GM19452 (cell line): Measurements from ENCODE around the gene IL32.

Source experiments
- ATAC-seq: cut with Tn5 transposase; IDR thresholded peaks from one replicate; pipeline ENCODE4 v1.9.1; 2021; ENCODE audit not compliant: unreplicated experiment

IL32 gene

DNA sequence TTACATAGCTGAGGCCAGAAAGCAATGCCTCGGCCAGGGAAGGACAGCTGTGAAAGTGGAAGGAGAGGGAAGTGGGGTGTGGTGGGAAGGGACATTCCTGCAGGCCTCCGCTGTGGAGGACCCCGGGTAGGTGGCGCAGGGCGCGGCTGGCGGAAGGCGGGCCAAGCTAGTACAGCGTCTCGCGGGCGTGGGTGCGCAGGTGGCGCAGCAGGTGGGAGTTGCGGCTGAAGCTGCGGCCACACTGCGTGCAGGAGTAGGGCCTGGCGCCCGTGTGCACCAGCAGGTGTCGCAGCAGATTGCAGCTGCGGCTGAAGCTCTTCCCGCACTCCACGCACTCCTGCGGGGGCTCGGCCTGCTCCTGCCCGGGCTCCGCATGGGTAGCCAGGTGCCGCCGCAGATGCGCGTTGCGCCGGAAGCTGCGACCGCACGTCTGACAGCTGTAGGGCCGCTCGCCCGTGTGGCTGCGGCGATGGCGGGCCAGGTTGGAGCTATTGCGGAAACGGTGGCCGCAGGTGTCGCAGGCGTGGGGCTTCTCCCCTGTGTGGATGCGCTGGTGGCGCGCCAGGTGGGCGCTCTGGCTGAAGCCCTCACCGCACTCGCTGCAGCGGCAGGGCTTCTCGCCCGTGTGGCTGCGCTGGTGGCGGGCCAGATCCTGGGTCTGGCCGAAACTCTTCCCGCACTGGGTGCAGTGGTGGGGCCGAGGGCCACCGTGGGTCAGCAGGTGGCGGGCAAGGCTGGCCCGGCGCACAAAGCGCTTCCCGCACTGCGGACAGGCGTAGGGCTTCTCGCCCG lies 23.7 kb downstream of the IL32 start:
- ATAC-seq = no peak

DNA sequence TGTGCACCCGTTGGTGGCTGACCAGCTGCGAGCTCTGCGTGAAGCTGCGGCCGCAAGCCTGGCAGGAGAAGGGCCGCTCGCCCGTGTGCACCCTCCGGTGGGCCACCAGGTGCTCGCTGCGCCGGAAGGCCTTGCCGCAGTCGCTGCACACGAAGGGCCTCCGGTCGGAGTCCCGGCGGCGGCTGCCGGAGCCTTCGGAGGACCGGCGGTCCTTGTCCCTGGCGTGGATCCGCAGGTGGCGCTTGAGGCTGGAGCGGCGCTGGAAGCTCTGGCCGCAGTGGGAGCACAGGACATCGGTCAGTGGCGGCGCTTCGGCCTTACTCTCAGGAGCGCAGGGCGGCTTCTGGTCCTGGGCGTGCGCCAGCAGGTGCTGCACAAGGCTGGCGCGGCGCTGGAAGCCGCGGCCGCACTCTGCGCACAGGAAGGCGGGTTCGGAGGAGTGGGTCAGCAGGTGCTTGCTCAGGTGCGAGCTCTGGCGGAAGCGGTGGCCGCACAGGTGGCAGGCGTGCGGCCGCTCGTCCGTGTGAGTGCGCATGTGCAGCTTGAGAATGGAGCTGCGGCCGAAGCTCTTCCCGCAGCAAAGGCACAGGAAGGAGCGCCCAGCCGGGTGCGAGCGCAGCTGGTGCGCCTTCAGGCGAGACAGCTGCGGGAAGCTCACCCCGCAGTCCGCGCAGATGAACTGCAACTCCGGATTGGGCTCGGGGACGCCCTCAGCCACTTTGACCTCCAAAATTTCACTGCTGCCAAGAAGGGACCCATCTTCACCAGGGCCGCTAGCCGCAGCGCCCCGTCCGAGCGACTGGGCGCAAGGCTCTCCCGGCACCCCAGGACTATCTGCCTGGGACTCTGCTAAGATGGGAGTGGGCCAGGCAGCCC lies 24.5 kb downstream of the IL32 start:
- no peak for ATAC-seq

DNA sequence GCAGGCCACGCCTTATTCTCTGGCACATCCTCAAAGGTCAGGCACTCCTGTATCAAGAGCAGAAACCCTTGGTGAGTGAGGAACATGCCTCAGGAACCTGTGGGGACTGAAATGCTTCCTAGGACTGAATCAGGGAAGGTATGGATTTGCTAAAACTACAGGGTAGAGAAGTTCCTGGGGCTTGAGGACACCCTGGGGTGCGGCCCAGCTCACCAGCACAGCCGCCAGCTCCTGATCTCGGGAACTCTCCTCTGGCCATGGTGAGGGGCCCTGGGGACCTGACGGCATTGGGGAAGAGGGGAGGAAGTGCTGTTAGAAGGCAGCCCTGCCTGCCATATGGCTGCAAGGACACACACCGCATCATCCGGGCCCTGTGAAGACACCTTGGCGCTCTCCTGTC lies 26.1 kb downstream of the IL32 start:
- no peak for ATAC-seq

DNA sequence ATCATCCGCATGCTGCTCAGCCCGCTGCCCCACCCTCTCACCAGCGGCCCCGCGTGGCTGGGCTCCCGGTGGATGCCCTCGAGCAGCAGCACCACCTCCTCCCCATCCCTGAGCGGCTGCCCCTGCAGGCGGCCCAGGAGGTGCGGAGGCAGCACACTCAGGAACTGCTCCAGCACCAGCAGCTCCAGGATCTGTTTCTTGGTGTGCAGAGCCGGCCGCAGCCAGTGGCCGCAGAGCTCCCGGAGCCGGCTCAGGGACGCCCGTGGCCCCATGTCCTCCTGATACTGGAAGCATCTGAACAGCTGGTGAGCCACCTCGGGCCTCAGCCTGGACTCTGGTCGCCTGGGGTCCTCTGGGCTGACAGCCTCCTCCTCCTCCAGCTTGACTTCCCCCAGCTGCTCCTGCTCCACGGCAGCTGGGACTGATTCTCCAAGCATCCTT lies 27.1 kb downstream of the IL32 start:
- ATAC-seq = no peak

DNA sequence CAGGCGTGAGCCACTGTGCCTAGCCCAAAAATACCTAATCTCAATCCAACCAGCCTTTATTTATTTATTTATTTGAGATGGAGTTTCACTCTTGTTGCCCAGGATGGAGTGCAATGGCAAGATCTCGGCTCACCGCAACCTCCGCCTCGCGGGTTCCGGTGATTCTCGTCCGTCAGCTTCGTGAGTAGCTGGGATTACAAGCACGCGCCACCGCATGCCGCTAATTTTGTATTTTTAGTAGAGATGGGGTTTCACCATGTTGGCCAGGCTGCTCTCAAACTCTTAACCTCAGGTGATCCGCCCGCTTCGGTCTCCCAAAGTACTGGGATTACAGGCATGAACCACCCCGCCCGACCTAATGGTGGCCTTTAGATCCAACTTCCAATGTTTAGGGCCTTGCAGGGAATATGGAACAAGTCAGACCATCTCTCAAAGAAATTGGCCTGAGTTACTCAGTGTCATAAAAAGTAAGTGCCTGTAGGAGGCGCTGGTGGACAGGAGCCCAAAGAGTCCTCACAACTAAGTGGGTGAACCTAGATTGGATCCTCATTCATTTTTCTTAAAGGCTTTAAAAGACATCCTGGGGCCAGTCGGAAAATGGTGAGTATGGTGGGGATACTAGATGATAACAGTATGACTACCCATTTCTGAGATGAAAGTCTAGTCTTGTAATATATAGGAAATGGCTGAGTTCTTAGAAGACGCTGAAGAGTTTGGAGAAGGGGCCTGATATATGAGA lies 29.0 kb downstream of the IL32 start:
- ATAC-seq = no peak

DNA sequence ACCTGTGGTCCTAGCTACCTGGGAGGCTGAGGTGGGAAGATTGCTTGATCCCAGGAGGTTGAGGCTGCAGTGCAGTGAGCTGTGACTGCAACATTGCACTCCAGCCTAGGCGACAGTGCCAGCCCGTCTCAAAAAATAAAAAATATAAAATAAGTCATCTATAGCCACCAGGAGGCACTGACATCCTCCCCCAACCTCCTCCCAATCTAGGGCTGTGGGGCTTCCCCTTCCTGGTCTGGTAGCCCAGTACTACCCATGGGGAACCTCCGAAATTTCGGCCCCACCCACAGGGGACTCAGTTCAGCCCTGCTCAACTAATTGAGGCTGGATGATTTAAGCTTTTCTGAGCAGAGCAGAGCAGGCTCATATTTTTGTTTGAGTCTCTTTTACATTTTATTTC lies 30.4 kb downstream of the IL32 start:
- ATAC-seq = peak; percentile 69

DNA sequence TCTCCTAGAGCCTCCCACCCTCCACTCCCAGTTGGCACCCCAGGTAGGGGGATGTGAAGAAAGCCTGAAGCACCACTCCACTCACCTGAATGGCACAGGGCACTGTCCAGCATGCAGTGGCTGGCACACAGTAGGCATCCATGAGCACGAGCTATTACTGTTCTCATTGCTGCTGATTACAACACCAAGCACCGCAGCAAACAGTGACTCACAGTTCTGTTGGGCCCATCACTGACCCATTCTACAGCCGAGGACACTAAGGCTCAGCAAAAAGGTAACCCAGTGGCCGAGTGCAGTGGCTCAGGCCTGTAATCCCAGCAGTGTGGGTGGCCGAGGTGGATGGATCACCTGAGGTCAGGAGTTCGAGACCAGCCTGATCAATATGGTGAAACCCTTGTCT lies 30.9 kb downstream of the IL32 start:
- no peak for ATAC-seq

DNA sequence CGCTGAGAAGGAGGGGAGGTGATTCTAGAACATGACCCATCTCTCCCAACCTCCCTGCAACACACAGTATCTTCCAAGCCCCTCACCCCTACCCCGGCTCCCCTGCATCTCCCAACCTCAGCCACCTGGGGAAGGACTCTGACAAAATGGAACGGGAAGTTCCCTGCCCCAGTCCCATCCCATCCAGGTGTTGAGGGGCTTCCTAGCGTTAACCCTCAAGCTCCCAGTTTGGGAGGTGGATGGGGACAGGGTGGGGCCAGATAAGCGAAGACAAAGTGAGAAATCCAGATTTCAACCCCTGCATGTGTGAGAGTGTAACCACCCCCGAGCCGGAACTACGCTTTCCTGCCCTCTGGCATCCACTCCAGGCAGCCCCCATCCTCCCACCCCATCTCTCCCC lies 31.8 kb downstream of the IL32 start:
- ATAC-seq = no peak

DNA sequence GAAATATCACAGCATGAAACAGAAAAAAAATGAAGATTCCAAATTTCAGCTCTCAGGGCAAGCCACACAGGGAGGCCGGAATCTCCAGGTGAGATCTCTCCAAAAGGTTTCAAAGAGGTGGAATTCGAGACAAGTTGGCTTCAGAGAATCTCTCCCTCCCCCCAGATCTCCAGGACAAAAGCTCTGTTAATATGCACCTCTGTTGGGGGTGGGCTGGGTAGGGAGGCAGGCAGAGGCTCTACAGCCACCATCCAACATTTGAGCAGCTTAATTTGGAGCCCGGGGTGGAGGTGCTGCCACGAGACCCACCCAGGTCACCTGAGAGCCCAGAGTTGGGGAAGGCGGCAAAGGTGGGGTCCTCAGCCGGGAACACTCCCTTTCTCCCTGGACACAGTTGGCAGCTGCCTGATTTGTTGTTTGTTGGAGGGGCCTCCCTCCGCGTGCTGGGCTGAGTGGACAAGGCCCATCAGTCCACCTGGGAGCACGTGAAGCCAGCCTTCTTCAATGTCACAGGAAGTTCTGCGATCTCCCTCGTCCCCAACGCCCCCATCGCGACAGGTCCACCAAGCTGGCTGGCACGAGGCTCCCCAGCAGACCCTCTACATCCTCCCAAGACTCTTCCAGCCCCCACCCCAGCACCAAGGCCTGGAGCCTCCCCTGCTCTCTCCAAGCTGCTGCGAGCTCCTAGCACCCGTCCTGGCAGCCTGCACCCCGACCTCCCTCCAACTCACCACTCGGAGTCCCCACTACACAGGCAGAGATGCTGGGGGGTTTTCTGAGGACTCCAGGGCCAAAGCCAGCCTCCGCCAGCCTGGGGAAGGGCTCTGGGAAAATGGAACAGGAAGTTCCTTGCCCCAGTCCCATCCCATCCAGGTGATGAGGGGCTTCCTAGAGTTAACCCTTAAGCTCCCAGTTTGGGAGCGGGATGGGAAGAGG lies 33.3 kb downstream of the IL32 start, which contains the start of gene ZSCAN10:
ZSCAN10 (minus strand) TSS at position 836 of the 936 bp plus-strand sequence. CDS start 6,357 bp downstream, outside the sequence.
- no peak for ATAC-seq

DNA sequence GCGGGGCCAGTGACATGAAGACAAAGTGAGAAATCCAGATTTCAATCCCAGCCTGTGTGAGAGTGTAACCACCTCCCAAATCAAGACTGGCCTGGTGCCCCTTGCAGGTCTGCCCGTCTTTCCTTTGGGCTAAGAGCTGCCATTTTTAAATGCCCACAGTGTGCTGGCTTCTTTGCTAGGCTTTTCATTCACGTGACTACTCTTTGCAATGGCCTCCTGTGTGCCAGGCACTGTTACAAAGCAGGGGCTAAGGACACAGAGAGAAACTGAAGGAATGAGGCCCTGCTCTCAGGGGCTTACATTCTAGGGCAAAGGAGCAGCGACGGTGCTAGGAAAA lies 33.9 kb downstream of the IL32 start:
- no peak for ATAC-seq

DNA sequence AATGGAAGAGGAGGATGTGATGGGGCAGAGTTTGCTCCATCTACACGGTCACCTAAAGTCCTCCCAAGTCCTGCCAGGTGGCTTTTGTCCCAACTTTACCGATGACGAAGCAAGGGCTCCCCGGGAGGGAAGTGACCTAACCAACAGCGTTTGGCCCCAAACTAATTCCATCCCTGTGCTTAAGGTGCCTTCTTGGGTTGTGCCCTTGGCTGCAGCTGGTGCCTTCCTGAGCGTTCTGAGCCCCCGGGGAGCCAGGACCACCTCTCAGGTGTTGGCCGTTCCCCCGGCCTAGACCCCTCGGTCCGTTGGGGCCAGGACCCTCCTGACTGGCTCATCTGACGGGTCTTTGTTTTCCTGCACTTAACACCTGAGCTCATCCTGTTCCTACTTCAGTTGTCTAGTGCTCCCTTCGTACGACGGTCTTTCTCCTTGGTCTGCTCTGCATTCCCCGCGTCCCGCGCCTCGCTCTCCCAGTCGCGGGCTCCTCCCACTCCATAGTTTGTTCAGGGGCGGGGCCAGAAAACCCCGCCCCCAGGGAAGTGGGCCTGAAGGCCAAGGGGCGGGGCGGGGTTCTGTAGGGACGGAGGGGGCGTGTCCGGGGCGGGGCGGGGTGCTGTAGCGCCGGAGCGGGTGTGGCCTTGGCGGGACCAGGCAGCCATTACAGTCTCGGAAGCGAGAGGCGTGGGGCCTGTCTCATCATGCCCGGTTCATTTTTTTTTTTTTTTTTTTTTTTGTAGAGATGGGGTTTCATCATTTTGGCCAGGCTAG lies 34.5 kb downstream of the IL32 start:
- ATAC-seq = no peak

DNA sequence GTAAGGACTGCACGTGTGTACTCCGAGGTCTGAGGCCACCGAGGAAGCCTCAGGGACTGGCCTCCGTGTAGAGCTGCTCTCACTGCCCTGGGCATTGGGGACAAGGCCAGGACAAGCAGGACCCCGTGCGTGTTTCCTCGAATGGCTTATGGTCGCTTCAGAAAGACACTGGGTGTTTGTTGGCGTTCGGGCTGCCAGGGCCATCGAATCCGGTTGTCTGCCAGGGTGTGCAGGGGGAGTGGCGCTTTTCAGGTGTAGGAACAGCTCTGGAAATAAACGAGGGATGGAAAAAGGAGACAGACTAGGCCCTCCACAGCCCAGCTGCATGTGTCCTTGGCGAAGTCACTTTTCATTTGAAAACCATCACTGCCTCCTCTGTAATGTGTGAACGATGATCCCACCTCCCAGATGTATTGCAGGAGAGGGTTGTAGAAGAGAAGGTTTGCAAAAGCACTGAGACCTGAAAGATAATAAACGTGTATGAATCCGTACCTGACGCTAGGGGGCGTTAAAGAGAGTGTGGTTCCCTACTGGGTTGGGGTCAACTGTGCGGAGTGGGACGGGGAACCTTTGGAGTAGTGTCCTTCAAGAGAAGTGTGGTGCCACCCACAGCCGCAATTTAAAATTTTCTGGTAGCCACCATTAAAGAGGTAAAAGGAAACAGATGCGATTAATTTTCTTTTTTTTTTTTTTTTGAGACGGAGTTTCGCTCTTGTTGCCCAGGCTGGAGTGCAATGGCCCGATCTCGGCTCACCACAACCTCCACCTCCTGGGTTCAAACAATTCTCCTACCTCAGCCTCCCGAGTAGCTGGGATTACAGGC lies 35.8 kb downstream of the IL32 start:
- ATAC-seq = no peak

DNA sequence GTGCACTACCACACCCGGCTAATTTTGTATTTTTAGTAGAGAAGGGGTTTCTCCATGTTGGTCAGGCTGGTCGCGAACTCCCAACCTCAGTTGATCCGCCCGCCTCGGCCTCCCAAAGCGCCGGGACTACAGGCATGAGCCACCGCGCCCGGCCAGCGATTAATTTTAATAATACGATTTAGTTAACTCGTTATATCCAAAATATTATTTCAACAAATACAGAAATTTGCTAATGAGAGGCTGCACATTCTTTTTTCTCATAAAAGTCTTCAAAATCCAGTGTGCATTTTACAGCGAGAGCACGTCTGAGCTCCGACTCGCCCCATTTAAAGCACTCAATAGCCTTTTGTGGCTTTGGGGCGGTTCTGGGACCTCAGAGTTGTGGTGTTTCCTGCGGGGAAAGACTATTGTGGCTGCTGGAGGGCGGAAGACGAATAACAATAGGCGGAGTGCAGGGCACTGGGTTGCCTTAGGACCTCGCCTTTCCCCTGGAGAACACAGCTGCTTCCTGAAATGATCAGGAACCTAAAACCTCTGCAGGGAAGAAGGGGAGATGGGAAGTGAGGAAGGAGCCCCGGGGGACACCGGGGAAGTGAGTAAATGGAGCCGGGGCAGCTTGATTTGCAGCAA lies 36.5 kb downstream of the IL32 start:
- no peak for ATAC-seq

DNA sequence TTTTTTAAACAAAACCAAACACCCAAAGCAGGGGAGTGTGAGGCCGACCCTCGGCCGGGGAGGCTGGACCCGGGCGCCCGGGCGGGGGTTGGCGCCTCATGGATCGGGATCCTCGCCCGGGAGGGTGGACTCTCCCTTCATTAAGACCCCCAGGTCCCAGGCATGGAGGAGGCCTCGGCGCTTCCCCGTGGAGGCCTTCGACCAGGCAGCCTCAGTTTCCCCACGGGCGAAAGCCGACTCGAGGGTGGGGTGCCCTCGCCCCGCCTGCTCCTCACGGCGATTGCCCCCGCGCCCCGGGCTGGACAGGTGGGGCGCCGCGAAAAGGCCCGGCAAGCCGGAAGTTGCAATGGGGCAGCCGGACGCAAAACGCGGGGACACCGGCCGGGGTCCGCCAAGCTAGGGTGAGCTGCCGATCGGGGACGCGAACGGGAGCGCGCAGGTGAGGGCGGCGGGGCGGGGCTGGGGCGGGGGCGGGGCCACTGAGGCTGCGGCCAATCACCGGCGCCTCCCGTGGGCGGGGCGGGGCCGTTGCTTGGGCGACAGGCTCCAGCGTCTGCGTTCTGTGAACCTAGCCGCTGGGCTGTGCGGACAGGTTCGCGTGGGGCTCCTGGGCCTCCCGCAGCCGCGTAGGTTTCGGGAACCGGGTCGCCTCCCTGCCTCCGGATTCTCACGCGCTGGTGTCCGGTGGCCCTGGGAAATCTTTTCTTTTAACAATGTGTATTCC lies 40.9 kb downstream of the IL32 start:
- ATAC-seq = peak; percentile 83

DNA sequence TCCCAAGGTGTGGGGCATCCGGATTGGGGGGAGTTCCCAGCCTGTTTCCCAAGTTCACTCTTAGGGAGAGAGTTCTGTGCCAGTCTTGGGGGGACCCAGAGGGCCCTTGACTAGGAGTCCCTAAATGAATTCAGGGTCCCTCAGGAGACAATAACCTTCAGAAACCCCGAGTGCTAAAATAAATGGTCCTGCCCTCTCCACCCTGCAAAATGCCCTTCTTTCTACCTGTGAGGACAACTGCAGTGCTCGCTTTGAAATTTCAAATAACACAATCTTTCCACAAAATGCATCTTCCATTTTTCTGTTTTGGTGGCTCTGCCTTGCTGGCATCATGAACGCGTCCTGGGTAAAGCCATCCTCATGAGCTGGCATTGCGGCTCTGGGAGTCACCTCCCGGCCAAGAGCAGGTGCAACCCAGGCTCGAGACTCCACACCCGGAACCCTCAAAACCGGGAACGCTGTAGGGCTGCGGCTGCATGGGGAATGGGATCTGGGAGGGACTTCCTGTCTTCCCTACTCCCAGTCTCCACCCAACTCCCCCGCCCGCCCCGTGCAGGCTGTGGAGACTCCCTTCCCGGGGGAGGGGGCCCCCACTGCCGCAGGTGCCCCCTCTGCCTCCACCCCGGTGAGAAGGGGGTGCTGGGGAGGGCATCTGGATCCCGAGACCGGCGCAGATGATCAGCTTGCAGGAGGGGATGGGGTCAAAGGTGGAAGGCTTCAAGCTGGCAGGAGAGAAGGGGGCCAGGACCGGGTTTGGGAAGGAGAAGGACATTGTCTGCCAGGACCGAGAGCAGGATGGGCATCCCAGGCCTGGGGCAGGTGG lies 46.8 kb downstream of the IL32 start, which contains the start of gene ZNF205:
ZNF205 (plus strand) TSS at position 529 of the 823 bp plus-strand sequence. CDS start 845 bp downstream, outside the sequence.
- ATAC-seq = no peak

DNA sequence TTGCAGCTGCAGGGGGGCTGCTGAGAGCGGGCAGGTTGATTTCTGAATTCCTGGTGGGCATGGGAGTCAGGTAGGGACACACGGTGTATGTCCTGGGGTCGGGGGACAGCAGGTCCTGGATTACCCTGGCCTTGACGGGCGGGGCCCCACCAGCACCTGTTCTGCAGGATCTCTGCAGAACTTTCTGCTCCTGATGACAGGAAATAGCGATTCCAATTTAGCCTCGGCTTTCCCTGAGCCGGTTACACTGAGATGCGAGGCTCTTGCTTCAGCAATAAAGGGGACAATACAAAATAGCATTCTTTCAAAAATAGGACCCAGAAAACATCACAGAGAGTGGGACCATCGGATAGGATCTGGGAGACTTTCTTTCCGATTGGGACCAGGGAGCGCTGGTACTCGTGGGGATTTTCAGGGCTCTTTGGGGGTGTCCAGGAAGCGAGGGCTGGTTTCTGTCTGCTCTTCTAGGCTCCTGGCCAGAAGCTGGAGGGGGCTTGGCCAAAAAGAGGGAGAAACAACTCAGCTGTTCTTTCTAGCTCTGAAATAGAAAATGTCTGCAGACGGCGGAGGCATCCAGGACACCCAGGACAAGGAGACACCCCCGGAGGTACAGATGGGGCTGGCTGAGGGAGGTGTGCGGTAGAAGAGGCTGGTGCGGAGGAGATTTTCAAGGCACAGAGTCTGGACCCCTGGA lies 47.6 kb downstream of the IL32 start:
- ATAC-seq = no peak
